OCI-LY1 (cell line): ENCODE measurements around the gene IGF1R.

Experiments
- H2AFZ ChIP-seq: fragments of 200-600 bp; sonication (generic), shearing (Covaris generic); 2 replicates; pipeline ENCODE4 v1.6.0; 2014; ENCODE audit warnings: antibody characterized with exemption, mild to moderate bottlenecking, low read length
- H3F3A ChIP-seq: fragments of 200-600 bp; sonication (generic), shearing (Covaris generic); 2 replicates; pipeline ENCODE4 v1.6.0; 2014; ENCODE audit warnings: mild to moderate bottlenecking, antibody characterized with exemption, low read length, moderate library complexity; ENCODE audit not compliant: insufficient read depth
- H3K27ac ChIP-seq: fragments of 200-600 bp; sonication (generic); 2 replicates; pipeline ENCODE4 v1.5.1; 2014; ENCODE audit warnings: low read length, mixed run types, mild to moderate bottlenecking, low read depth; ENCODE audit not compliant: poor library complexity, severe bottlenecking
- H3K27me3 ChIP-seq: fragments of 200-600 bp; sonication (generic); 2 replicates; pipeline ENCODE4 v1.6.0; 2014; ENCODE audit warnings: antibody characterized with exemption, mild to moderate bottlenecking, low read length, moderate library complexity; ENCODE audit not compliant: insufficient read depth
- H3K36me3 ChIP-seq: fragments of 200-600 bp; sonication (generic); 2 replicates; pipeline ENCODE4 v1.6.1; 2014; ENCODE audit warnings: mild to moderate bottlenecking, antibody characterized with exemption, low read length, moderate library complexity, mixed read lengths; ENCODE audit not compliant: insufficient read depth
- H3K4me1 ChIP-seq: fragments of 200-600 bp; sonication (generic); 2 replicates; pipeline ENCODE4 v1.5.1; 2014; ENCODE audit warnings: mild to moderate bottlenecking, low read length, moderate library complexity; ENCODE audit not compliant: insufficient read depth, severe bottlenecking
- H3K4me2 ChIP-seq: fragments of 200-600 bp; sonication (generic), shearing (Covaris generic); 2 replicates; pipeline ENCODE4 v1.6.1; 2014; ENCODE audit warnings: low read length
- H3K4me3 ChIP-seq: fragments of 200-600 bp; sonication (generic); 2 replicates; pipeline ENCODE4 v1.5.1; 2014; ENCODE audit warnings: low read length, low read depth, mild to moderate bottlenecking, mixed read lengths; ENCODE audit not compliant: poor library complexity, severe bottlenecking
- H3K79me2 ChIP-seq: fragments of 200-600 bp; shearing (Covaris generic); 2 replicates; pipeline ENCODE4 v1.6.1; 2016; ENCODE audit warnings: mixed run types, low read length, mixed read lengths; ENCODE audit not compliant: insufficient read depth
- H3K9ac ChIP-seq: fragments of 200-600 bp; sonication (generic), shearing (Covaris generic); 2 replicates; pipeline ENCODE4 v1.6.1; 2014; ENCODE audit warnings: mild to moderate bottlenecking, low read length, mixed read lengths
- H3K9me2 ChIP-seq: fragments of 200-600 bp; sonication (generic), shearing (Covaris generic); 2 replicates; pipeline ENCODE4 v1.6.1; 2014; ENCODE audit warnings: low read depth, mild to moderate bottlenecking, low read length, mixed read lengths
- H3K9me3 ChIP-seq: fragments of 200-600 bp; shearing (Covaris generic); 2 replicates; pipeline ENCODE4 v1.6.1; 2014; ENCODE audit warnings: low read length, mixed read lengths
- H4K20me1 ChIP-seq: fragments of 200-600 bp; sonication (generic), shearing (Covaris generic); 2 replicates; pipeline ENCODE4 v1.6.0; 2016; ENCODE audit warnings: mild to moderate bottlenecking, low read length; ENCODE audit not compliant: insufficient read depth
- CTCF ChIP-seq: fragments of 200-600 bp; sonication (generic), shearing (Covaris generic); IDR thresholded peaks from 2 replicates; pipeline ENCODE4 v1.5.1; 2017; ENCODE audit warnings: mild to moderate bottlenecking, antibody characterized with exemption, low read length, moderate library complexity, mixed read lengths
- EZH2 ChIP-seq: fragments of 200-600 bp; sonication (generic), shearing (Covaris generic); IDR thresholded peaks from 2 replicates; pipeline ENCODE4 v1.8.0; 2017; ENCODE audit warnings: borderline replicate concordance, mixed run types, mild to moderate bottlenecking, antibody characterized with exemption, low read length, moderate library complexity, mixed read lengths

IGF1R gene

GRCh38 chr15:98653686-98654085, 5.3 kb downstream of the IGF1R start:
- H3K79me2 ChIP-seq, result no peaks in the 10 kb centered on the region

GRCh38 chr15:98654790-98655360, 6.5 kb downstream of the IGF1R start:
- no peak overlapping the region for H3K4me2 ChIP-seq

More at GRCh38 chr15:98653686-98654085, 5.3 kb downstream of the IGF1R start:
- H3K4me3 ChIP-seq, result no peak overlapping the region
- no peaks in the 10 kb centered on the region for H3K36me3 ChIP-seq
- no peak overlapping the region for H3K4me2 ChIP-seq
- no peaks in the 10 kb centered on the region for H3K4me1 ChIP-seq
- H3K9me3 ChIP-seq, result no peaks in the 10 kb centered on the region
- H4K20me1 ChIP-seq, result no peaks in the 10 kb centered on the region
- H3K9me2 ChIP-seq, result no peaks in the 10 kb centered on the region
- no peaks in the 10 kb centered on the region for H3F3A ChIP-seq
- no peak overlapping the region for H3K27ac ChIP-seq
- no peak for TF ChIP-seq CTCF
- no peak for TF ChIP-seq EZH2
- H2AFZ ChIP-seq, result no peak overlapping the region
- no peaks in the 10 kb centered on the region; the same call in 1 of the 2 replicates for H3K27me3 ChIP-seq
- no peak overlapping the region for H3K9ac ChIP-seq

GRCh38 chr15:98655732-98656131, 7.4 kb downstream of the IGF1R start:
- Histone ChIP-seq H4K20me1 (no peaks in the 10 kb centered on the region), H3K4me1 (no peaks in the 10 kb centered on the region), H3K36me3 (no peaks in the 10 kb centered on the region), H3F3A (no peaks in the 10 kb centered on the region), H2AFZ (no peak overlapping the region), H3K9ac (no peak overlapping the region), H3K9me2 (no peaks in the 10 kb centered on the region), H3K4me2 (no peak overlapping the region), H3K27me3 (no peaks in the 10 kb centered on the region; the same call in 1 of the 2 replicates), H3K79me2 (no peaks in the 10 kb centered on the region), H3K9me3 (no peaks in the 10 kb centered on the region), H3K27ac (no peak overlapping the region), H3K4me3 (no peak overlapping the region)
- TF ChIP-seq EZH2 (no peak), CTCF (no peak)

More at GRCh38 chr15:98654790-98655360, 6.5 kb downstream of the IGF1R start:
- no peak overlapping the region for H3K4me3 ChIP-seq
- no peaks in the 10 kb centered on the region for H3F3A ChIP-seq
- no peaks in the 10 kb centered on the region for H3K9me2 ChIP-seq
- H3K27me3 ChIP-seq, result no peaks in the 10 kb centered on the region; the same call in 1 of the 2 replicates
- no peaks in the 10 kb centered on the region for H3K9me3 ChIP-seq
- H2AFZ ChIP-seq, result no peak overlapping the region
- H3K36me3 ChIP-seq, result no peaks in the 10 kb centered on the region
- H3K4me1 ChIP-seq, result no peaks in the 10 kb centered on the region
- no peak overlapping the region for H3K9ac ChIP-seq
- TF ChIP-seq CTCF, result no peak
- no peaks in the 10 kb centered on the region for H4K20me1 ChIP-seq
- no peaks in the 10 kb centered on the region for H3K79me2 ChIP-seq
- no peak overlapping the region for H3K27ac ChIP-seq
